ENCODE measurements around the gene BARHL1. TPM values are rescaled to one million over a fixed set of nuclear protein-coding genes. Genes with fewer than 3 reads are reported as not detected.

BARHL1 gene
- total RNA-seq, 1 donor from 2014 or later = not detected

GRCh38 chr9:132585954-132586829 lies 3.8 kb downstream of the BARHL1 start:
- intact Hi-C loops (cut with DNase I) = no loop called here
- peaks cover 97% of the 10 kb centered on the region for H3K27me3 ChIP-seq
- H3K27ac ChIP-seq = no peak overlapping the region
- ATAC-seq = no peak
- TF ChIP-seq CTCF (IDR thresholded peaks at IDR 0.05) = no peak
- H3K9me3 ChIP-seq = no peaks in the 10 kb centered on the region
- no peak for DNase-seq
- H3K4me1 ChIP-seq = peaks cover 10% of the 10 kb centered on the region
- H3K4me3 ChIP-seq = no peak overlapping the region
- no peaks in the 10 kb centered on the region for H3K36me3 ChIP-seq

- no peak for ATAC-seq
- no peak for TF ChIP-seq CTCF (IDR thresholded peaks at IDR 0.05)
These were observed 4.6 kb downstream of the BARHL1 start for GRCh38 chr9:132586830-132587591.

GRCh38 chr9:132587592-132587955 lies 5.2 kb downstream of the BARHL1 start:
- intact Hi-C loops (cut with DNase I) = no loop called here
- DNase-seq = no peak

More at GRCh38 chr9:132586830-132587591, 4.6 kb downstream of the BARHL1 start:
- Histone ChIP-seq H3K36me3 (no peaks in the 10 kb centered on the region), H3K9me3 (no peaks in the 10 kb centered on the region), H3K27me3 (peaks cover 99% of the 10 kb centered on the region), H3K27ac (no peak overlapping the region), H3K4me3 (no peak overlapping the region), H3K4me1 (peaks cover 4% of the 10 kb centered on the region)
- intact Hi-C loops (cut with DNase I) = no loop called here
- DNase-seq = no peak

GRCh38 chr9:132588098-132588497 lies 5.7 kb downstream of the BARHL1 start:
- Histone ChIP-seq H3K9me3 (no peaks in the 10 kb centered on the region), H3K4me1 (peaks cover 4% of the 10 kb centered on the region), H3K27ac (no peak overlapping the region), H3K36me3 (no peaks in the 10 kb centered on the region), H3K27me3 (peaks cover 98% of the 10 kb centered on the region), H3K4me3 (no peak overlapping the region)
- DNase-seq (no peak), ATAC-seq (no peak)
- no peak for TF ChIP-seq CTCF (IDR thresholded peaks at IDR 0.05)
- intact Hi-C loops (cut with DNase I) = no loop called here

More at GRCh38 chr9:132587592-132587955, 5.2 kb downstream of the BARHL1 start:
- Histone ChIP-seq H3K27ac (no peak overlapping the region), H3K4me3 (no peak overlapping the region), H3K9me3 (no peaks in the 10 kb centered on the region), H3K27me3 (peaks cover 99% of the 10 kb centered on the region), H3K4me1 (peaks cover 4% of the 10 kb centered on the region), H3K36me3 (no peaks in the 10 kb centered on the region)
- no peak for TF ChIP-seq CTCF (IDR thresholded peaks at IDR 0.05)
- no peak for ATAC-seq

- Histone ChIP-seq H3K27me3 (peaks cover 93% of the 10 kb centered on the region), H3K4me3 (no peak overlapping the region), H3K9me3 (no peaks in the 10 kb centered on the region), H3K4me1 (peaks cover 4% of the 10 kb centered on the region), H3K27ac (no peak overlapping the region), H3K36me3 (no peaks in the 10 kb centered on the region)
- no peak for TF ChIP-seq CTCF (IDR thresholded peaks at IDR 0.05)
- ATAC-seq (no peak), DNase-seq (no peak)
- intact Hi-C loops (cut with DNase I) = no loop called here
These were observed 6.2 kb downstream of the BARHL1 start for GRCh38 chr9:132588501-132589147.

Measured in upper lobe of right lung (tissue), 1 donor.